GM19043 (cell line): ENCODE results near the gene SHISA9.

Source experiments
- ATAC-seq: cut with Tn5 transposase; IDR thresholded peaks from one replicate; pipeline ENCODE4 v1.9.1; 2021; ENCODE audit warnings: low read depth; ENCODE audit not compliant: unreplicated experiment

Gene SHISA9

DNA sequence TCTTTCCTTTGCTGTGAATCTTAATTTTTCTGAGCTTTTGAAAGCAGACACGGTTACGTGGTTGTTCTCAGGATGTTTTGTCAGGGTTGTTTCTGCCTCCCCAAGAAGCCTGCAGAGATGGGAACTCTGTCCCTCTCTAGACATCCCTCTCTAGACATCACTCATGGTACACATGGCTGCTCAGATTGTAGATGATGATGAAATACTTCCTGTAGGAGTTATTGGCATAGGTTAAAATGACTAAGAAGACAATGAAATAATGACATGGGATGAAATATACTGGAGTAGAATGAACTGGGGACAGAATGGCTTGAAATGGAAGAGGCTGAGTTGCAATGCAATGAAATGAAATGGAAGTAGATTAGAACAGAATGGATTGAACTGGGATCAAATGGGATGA lies 253.4 kb downstream of the SHISA9 start:
- no peak for ATAC-seq

DNA sequence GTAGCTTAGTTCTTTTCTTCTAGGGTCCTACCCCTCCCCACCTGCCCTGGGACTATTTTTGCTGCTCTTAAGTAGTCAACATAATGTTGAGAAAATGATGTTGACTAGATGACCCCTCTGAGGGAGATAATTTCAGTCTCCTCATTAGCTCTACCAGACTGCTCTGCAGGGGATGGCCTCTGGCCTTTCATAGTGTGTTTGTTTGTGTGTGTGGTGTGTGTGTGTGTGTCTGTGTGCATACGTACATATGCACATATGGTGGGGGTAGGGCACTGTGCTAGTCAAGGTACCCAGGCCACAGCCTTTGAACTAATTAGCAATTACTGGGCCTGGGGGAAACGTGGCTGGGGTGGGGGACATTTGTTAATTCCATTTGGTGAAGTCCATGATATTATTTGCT lies 254.0 kb downstream of the SHISA9 start:
- no peak for ATAC-seq

DNA sequence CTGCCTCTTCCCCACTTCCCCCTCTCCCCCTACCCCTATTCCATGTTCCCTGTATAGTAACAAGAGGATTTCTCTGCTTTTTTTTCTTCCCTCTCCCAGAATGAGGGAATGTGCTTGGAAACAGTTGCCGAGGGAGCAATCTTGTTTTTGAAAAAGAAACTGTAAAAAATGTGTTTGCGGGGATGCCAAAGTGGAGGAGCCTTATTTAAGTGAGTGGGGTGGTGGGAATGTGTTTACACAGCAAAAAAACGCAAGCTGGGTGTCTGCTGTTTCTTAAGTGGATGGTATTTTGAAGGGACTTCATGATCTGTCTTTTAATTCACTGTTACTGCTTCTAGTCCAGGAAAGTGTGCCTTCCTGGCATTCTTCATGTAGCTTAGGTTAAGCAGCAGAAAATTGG lies 254.4 kb downstream of the SHISA9 start:
- no peak for ATAC-seq

DNA sequence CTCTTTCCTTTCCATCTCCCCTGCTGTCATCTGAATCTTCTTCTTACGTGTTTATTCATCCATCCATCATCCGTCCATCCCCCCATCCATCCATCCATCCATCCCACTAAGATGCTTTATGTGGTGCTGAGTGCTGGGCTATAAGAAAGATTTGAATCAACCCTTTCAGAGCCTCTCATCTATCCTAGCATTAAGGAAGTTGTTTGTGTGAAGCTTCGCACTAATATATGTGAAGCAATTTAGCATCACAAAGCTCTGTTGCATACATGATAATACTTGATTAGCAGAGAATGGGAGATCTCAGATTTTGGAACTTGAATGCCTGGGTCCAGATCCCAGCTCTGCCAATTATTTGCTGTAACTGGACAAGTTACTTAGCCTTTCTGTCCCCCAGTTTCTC lies 255.7 kb downstream of the SHISA9 start:
- no peak for ATAC-seq

DNA sequence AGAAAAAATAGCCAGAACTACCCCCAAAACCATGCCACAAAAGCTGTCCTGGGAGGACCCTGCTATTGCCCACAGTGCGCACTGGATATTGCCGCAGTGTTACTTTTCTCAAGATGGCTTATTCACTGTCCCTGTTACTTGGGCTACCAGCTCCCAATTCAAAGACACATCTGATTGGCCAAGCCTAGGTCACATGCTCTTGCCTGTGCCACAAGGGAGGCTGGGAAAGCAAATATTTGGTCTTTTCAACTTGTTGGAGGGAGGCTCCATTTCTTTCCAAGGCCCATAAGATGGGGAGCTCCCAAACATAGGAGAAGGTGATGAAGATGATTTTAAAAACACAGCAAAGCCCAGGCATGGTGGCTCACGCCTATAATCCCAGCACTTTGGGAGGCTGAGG lies 257.0 kb downstream of the SHISA9 start:
- no peak for ATAC-seq

DNA sequence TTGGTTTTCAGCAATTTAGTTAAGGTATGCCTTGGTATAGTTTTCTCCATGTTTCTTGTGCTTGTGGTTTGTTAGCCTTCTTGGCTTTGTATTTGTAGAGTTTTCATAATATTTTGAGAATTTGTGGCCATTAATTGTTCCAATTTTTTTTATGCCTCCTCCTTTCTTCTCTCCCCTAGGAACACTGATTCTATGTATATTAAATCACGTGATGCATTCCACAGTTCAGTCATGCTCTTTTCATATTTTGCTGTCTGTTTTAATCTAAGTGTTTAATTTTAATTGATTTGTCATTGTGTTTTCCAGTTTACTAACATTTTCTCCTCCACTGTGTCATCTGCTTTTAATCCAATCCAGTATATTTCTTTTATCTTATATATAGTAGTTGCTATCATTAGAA lies 263.6 kb downstream of the SHISA9 start:
- no peak for ATAC-seq

DNA sequence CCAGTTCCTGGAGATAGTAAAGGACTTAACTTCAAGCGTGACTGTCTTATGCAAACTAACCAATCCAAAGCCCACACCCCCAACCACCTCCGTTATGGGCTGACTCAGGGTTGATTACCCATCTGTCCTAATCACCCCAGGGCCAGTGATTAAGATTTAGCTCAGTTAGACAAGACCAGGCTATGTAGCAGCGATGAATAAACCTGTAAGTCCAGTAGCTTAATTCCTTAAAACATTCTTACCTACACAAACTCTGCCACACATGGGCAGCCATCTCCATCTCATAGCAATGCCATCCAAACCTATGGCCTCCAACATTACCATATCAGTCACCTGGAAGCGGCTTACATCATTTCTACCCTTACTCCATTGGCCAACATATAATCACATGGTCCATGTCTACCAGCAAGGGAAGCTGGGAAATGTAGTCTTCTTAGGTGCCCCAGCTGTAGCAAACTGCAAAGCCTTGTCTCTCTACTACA lies 266.7 kb downstream of the SHISA9 start:
- ATAC-seq, result no peak

DNA sequence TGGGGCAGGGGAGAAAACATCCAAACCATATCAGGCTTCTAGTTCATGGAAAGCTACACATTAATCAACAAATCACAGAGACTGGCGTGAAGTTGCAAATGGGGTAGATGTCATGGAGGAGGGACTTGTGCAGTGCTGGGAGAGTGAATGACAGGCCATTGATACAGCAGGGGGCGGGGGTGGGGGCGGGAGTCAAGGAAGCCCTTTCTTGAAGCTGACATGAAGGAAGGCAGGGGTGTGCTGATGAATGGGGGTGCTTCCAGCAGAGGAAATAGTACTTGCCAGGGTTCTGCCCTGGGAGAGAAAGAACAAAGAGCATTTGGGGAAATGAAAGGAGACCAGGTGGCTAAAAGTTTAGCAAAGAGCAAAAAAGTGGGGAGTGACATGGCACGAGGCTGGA lies 269.9 kb downstream of the SHISA9 start:
- ATAC-seq, result no peak

DNA sequence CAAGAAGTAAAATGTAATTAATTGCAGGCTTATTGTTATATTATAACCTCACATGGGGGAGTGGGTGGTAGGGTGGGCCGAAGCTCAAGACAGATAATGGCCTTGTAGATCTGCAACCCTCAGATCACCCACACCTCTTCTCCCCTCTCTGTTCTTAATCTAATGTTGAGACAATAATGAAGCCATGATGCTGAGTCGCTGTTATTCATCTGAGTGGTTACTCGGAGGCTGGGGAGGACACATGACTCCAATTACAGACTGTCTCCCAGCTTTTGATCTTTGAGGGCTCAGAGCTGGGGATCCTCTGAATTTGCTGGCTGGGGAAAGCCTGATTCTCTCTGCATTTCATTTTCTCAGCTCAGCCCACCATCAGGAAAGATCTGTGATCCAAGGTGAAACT lies 275.3 kb downstream of the SHISA9 start:
- ATAC-seq, result no peak

DNA sequence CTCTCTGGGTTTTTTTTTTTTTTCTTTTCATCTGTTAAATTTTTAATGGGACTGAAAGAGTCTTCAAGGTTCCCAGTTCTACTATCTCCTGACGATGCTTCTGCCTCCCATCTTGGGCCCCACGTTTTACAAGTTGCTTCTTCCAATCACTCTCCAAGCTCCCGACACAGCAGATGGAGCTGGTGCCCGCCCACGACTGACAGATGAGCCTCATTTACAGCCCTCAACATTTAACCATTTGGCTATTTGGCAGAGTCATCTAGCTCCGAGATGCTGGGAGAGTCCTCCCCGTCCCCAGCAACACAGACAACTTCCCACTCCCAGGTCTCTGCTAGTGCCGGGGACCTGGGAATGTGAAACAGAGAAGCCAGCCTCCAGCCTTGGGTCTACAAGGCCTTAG lies 276.9 kb downstream of the SHISA9 start:
- ATAC-seq, result no peak

DNA sequence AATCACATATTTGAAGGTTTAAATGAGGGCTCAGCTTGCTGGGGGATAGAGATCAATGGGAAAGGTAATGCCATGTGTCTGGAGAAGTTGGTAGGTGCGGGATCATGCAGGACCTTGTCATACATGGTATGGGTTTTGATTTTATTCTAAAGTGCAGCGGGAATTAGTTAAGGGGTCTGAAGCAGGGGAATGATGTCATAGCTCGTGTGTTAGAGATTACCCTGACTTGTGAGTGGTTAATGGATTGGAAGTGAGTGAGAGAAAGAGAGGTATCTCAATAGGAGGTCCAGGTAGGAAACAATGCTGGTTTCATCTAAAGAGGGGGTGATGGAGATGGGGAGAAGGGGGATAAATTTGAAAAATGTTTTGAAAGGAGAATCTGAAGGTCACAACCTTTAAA lies 280.0 kb downstream of the SHISA9 start:
- ATAC-seq, result no peak

DNA sequence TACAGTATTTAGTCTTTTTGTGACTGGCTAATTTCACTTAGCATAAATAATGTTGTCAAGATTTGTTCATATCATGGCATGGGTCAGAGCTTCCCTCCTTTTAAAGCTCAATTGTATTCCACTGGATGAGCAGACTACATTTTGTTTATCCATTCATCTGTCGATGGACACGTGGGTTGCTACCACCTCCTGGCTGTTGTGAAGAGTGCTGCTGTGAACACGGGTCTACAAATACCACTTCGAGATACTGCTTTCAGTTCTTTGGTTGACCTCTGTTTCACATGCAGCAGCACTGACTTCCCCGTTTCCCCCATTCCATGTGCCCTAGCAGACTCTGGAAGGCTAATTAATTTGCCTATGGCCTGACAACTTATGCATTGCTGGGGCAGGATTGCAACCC lies 285.4 kb downstream of the SHISA9 start:
- no peak for ATAC-seq

DNA sequence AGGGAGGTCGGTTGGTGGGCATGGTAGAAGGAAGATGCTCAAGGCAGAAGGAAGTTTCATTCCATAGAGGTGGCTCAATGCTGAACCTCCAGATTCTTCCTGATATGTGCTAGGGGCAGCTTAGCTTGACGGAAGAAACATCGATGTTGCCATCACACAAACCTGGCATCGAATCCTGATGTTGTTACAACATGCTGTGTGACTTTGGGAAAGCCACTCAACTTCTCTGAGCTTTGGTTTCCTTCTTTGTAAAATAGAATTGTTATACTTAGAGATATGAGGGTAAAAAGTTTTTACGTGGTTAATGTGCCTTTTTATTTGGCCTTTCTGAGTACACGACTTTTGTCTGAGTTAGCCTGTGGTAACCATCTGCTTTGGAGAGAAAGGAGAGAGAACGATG lies 287.9 kb downstream of the SHISA9 start:
- ATAC-seq, result no peak

DNA sequence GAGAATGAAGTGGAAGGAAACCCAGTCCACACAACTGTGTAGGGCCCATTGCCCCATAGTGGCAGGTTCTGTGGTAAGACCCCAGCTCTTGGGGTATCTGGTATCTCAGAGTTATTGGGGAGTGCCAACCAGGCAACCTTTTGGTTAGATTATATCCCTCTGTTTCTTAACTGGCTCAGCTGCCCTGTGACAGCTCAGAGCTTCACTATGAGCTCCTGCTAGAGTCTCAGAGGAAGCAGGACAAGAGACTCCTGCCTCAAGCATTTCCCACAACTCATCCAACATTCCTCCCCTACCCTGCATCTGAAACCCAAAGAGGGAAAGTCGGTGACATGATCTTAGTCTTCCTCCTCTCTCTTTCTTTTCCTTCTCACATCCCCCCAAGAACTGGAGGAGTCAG lies 292.3 kb downstream of the SHISA9 start:
- ATAC-seq, result no peak

DNA sequence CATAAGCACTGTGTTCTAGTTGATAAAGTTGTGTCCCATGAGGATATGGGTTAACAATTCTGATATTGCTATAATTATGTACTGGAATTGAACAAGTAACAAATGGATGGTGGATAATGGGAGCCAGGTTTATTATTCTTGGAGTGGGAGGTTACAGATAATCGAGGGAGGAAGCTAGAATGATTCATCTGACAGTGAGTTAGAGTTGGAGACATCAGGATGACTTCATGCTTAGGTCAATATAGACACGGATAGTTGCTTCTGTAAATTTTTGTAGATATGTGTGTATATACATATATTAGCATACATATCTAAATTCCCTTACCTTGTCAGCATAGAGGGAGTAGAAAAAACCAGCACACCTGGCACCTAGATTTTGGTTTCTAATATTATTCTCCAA lies 293.4 kb downstream of the SHISA9 start:
- no peak for ATAC-seq

DNA sequence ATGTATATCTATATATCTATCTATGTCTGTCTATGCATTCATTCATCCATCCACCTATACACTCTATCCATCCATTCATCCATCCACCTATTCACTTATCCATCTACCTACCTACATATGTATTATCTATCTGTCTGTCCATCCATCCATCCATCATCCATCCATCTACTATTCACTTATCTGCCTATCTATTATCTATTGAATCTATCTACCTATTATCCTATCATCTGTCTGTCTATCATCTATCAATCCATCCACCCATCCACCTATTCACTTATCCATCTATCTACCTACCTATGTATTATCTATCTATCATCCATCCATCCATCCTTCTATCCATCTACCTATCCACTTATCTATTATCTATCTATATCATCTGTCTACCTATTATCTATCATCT lies 302.3 kb downstream of the SHISA9 start:
- no peak for ATAC-seq

DNA sequence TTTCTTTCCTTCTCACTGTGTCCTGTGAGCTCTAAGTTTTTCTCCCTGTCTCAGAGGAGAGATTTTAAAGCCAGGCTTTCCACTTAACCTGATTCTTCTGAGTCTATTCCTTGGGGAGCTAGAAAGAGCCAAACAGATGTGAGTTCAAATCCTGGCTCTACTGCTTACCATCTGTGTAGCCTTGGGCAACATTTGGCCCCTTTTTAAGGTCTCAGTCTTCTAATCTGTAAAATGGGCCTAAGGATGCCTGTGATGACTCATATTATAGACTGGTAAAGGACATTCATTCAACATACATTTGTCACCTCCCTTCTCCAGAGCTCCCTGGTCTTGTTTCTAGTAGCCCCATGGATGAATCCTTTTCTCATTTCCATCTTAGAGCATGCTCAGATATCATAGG lies 304.0 kb downstream of the SHISA9 start:
- no peak for ATAC-seq

DNA sequence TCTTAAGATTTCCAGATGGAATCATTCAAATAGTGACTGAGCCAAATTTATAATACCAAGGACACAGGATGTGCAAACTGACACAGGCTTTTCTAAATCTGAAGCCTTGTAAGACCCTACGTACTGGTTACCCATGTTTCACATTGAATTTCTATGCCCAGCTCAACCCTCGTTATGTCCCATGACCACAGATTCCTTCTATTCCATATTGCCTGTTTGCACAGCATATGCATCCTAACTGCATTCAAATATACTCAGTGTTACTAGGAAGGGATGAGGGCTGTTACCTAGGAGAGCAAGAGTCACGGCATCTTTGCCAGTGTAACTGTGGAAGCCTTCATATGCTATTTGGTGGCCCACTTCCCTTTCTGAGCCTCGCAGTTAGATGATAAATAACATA lies 305.2 kb downstream of the SHISA9 start:
- ATAC-seq, result no peak

DNA sequence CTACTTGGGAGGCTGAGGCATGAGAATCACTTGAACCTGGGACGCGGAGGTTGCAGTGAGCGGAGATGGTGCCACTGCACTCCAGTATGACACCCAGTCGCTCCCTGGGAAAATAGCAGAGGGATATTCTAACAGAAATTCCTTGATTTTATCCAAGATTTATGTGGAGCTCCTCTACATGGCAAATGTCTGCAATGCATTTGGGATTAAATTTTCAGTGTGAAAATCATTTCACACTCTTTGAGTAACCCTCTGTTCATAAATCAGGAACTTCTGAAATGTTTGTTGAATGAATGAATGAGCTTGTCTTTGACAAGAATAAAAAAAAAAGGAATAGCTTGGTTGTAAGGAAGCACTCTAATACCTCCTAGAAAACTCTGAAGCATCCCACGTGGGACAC lies 305.8 kb downstream of the SHISA9 start:
- ATAC-seq, result no peak

DNA sequence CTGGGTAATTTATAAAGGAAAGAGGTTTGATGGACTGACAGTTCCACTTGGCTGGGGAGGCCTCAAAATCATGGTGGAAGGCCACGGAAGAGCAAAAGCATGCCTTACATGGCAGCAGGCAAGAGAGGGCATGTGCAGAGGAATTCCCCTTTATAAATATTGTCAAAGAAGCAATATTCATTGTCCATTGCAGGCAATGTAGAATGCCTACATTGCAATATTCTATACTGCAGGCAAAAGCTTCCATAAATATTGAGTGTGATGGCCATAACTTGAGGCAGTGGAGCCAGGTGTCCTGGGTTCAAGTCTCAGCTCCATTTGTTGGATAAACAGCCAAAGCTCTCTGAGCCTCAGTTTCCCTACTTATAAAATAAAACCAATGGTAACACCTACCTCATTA lies 322.3 kb downstream of the SHISA9 start:
- ATAC-seq, result no peak

DNA sequence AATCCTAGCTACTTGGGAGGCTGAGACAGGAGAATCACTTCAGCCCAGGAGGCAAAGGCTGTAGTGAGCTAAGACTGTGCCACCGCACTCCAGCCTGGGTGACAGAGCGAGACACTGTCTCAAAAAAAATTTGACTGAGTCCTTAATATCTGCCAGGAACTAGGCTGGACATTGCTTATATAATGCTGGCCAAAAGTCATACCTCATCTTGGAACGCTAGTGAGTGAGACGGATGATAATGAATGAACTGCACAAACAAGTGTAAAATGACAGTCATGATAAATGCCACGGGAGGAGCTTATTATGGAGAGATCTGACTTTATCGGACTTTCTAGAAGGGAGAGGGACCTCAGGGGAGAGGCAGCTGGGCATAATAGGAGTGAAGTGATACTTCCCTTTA lies 327.6 kb downstream of the SHISA9 start:
- no peak for ATAC-seq

DNA sequence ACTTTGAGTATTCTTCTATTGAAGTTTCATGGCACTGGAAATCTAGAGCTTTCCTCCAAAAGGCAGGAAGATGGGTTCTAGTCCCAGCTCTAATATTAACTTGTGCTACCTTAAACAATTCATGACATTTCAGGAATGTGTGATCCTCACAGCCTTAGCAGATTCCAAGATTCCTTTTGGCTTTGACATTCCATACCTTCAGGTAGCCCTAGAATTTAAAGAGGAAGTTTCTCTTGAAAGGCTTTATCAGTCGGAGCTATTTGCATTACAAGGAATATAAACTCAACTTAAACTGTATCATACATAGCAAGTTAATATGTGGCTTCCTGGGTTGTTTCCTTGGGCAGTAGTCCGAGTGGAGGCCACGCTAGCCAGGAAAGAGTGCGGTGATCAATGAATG lies 330.0 kb downstream of the SHISA9 start:
- no peak for ATAC-seq

DNA sequence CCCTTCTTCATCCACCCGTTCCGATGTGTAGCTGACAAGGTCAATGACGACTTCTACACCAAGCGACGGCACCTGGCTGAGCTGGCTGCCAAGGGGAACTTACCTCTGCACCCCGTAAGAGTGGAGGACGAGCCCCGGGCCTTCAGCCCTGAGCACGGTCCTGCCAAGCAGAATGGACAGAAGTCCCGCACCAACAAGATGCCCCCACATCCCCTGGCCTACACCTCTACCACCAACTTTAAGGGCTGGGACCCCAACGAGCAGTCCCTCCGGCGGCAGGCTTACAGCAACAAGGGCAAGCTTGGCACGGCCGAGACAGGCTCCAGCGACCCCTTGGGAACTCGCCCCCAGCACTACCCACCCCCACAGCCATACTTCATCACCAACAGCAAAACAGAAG lies 333.6 kb downstream of the SHISA9 start:
- no peak for ATAC-seq

DNA sequence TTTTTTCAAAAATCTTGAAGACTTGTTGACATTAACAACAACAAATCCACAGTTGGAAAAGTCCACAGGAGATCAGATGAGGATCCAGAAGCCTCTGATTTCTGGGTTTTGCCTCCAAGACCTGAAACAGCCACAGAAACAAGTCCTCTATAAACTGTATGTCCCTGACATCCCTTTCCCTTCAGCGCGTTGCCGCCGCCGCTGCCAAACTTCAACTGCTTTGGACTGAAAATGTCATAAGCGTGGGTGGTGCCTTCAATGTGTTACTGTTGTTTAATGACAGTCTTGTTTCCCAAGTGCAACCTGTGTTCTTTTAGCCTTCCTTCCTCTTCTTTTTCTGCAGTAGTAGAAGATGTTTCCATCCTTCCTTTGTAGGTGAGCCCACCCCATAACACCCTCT lies 334.9 kb downstream of the SHISA9 start:
- ATAC-seq, result no peak
